Hepatocyte (in vitro differentiated cells): ENCODE data around the gene LTB4R2. TPM values are rescaled to one million over a fixed set of nuclear protein-coding genes. Genes with fewer than 3 reads are reported as not detected.
A peak's percentile ranks its signal among the peaks of the same experiment; 100 is the strongest.

ENCODE experiments used
- DNase-seq: peaks from one replicate; pipeline ENCODE4 v3.0.0-alpha.2; 2016; ENCODE audit warnings: low spot score
- H2AFZ ChIP-seq: fragments of 200-600 bp; sonication (generic); 2 replicates; pipeline ENCODE4 v1.6.0; 2016; ENCODE audit warnings: antibody characterized with exemption, mild to moderate bottlenecking
- H3K27ac ChIP-seq: fragments of 200-600 bp; sonication (generic); 2 replicates; pipeline ENCODE4 v1.5.1; 2016; ENCODE audit warnings: mild to moderate bottlenecking
- H3K27me3 ChIP-seq: fragments of 200-600 bp; sonication (generic); 2 replicates; pipeline ENCODE4 v1.6.1; 2016
- H3K36me3 ChIP-seq: fragments of 200-600 bp; sonication (generic); replicated peaks from 2 replicates; pipeline ENCODE4 v1.5.1; 2016; ENCODE audit warnings: low read depth; ENCODE audit not compliant: insufficient read depth
- H3K4me1 ChIP-seq: fragments of 200-600 bp; sonication (generic); 2 replicates; pipeline ENCODE4 v1.5.1; 2016; ENCODE audit warnings: mild to moderate bottlenecking, moderate library complexity; ENCODE audit not compliant: insufficient read depth
- H3K4me2 ChIP-seq: fragments of 200-600 bp; sonication (generic); 2 replicates; pipeline ENCODE4 v1.6.0; 2016
- H3K4me3 ChIP-seq: fragments of 200-600 bp; sonication (generic); 2 replicates; pipeline ENCODE4 v1.5.1; 2016; ENCODE audit warnings: mild to moderate bottlenecking
- H3K79me2 ChIP-seq: fragments of 200-600 bp; sonication (generic); 2 replicates; pipeline ENCODE4 v1.6.0; 2017; ENCODE audit warnings: mild to moderate bottlenecking
- H3K9me2 ChIP-seq: fragments of 200-600 bp; sonication (generic); replicated peaks from 2 replicates; pipeline ENCODE4 v1.6.0; 2017; ENCODE audit warnings: mild to moderate bottlenecking; ENCODE audit not compliant: insufficient read depth
- H3K9me3 ChIP-seq: fragments of 200-600 bp; sonication (generic); 2 replicates; pipeline ENCODE4 v1.5.1; 2016; ENCODE audit warnings: low read depth, mild to moderate bottlenecking
- H4K20me1 ChIP-seq: fragments of 200-600 bp; sonication (generic); 2 replicates; pipeline ENCODE4 v1.6.0; 2016; ENCODE audit warnings: mild to moderate bottlenecking; ENCODE audit not compliant: insufficient read depth, poor library complexity, severe bottlenecking
- EZH2 ChIP-seq: fragments of 200-600 bp; sonication (generic); IDR thresholded peaks from 2 replicates; pipeline ENCODE4 v1.6.1; 2016; ENCODE audit warnings: antibody characterized with exemption, mild to moderate bottlenecking, borderline replicate concordance
- EZH2phosphoT487 ChIP-seq: fragments of 200-600 bp; sonication (generic); IDR thresholded peaks from one replicate; pipeline ENCODE4 v1.6.1; 2018; ENCODE audit warnings: antibody characterized with exemption, mild to moderate bottlenecking, low read depth, moderate library complexity; ENCODE audit not compliant: unreplicated experiment, severe bottlenecking
- WGBS: methylation state at CpG from one replicate; pipeline ENCODE4 v1.1.6; 2016; ENCODE audit warnings: low lambda C conversion rate; ENCODE audit errors: missing lambda C conversion rate; 5-methylcytosine and 5-hydroxymethylcytosine counted together
- polyA plus RNA-seq: library from polyadenylated mRNA; unstranded; fragments of >200 nt; fragmentation: Nextera tagmentation; extraction: Ambion mirVana; gene quantifications from 2 replicates; pipeline ENCODE4 v1.2.1, GENCODE V29; 2016
- total RNA-seq: library from RNA; depleted of rRNA; stranded (reverse); fragments of >200 nt; gene quantifications from 2 replicates; pipeline ENCODE4 v1.2.3, GENCODE V29; 2014
- TF ChIP-seq, protein P1 (sequence below): fragments of 200-600 bp; sonication (generic); IDR thresholded peaks from 2 replicates; pipeline ENCODE4 v1.5.1; 2016; ENCODE audit warnings: antibody characterized with exemption, mild to moderate bottlenecking; ENCODE audit not compliant: poor library complexity

LTB4R2 gene
- total and polyA plus RNA-seq, 2 experiments from 2014 or later, result 0.92 to 3.6 TPM

DNA sequence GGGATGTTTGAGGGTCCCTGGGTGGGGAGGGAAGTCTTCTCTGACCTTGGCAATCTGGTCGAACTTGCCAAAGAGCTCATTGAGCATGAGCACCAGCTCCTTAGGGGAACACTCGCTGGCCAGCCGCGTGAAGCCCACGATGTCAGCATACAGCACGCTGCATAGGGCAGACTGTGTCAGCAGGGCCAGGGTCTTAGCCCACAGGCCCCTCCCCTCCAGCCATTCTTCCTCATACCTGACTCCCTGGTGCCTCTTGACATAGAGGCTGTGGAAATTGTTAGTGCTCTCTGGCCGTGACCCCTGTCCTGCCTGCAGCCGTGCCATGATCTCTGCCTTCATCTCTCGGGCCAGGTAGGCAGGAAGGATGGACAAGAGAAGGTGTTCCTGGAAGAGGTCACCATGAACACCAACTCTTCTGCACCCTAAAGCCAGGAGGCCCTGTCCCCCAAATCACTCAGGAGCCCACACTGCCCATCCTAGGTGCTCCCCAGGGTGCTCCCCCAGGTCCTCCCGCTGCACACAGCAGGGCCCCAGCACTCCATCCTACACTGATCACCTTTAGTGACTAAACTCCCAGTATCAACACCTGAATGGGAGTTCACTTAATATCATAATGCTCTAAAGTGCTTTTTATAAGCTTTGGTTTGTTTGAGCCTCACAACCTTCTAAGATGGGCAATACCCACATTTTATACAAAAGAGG lies 21.2 kb downstream of the LTB4R2 start:
- Histone ChIP-seq H3K27ac (no peak overlapping the region), H3K4me1 (peaks cover 27% of the 10 kb centered on the region), H4K20me1 (no peaks in the 10 kb centered on the region), H3K4me3 (no peak overlapping the region), H3K27me3 (peaks cover 29% of the 10 kb centered on the region), H3K9me2 (no peaks in the 10 kb centered on the region), H3K79me2 (no peaks in the 10 kb centered on the region), H3K4me2 (no peak overlapping the region), H2AFZ (no peak overlapping the region), H3K36me3 (no peaks in the 10 kb centered on the region), H3K9me3 (no peaks in the 10 kb centered on the region)
- TF ChIP-seq EZH2phosphoT487, result no peak
- TF ChIP-seq, protein P1, sequence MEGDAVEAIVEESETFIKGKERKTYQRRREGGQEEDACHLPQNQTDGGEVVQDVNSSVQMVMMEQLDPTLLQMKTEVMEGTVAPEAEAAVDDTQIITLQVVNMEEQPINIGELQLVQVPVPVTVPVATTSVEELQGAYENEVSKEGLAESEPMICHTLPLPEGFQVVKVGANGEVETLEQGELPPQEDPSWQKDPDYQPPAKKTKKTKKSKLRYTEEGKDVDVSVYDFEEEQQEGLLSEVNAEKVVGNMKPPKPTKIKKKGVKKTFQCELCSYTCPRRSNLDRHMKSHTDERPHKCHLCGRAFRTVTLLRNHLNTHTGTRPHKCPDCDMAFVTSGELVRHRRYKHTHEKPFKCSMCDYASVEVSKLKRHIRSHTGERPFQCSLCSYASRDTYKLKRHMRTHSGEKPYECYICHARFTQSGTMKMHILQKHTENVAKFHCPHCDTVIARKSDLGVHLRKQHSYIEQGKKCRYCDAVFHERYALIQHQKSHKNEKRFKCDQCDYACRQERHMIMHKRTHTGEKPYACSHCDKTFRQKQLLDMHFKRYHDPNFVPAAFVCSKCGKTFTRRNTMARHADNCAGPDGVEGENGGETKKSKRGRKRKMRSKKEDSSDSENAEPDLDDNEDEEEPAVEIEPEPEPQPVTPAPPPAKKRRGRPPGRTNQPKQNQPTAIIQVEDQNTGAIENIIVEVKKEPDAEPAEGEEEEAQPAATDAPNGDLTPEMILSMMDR, result no peak
- TF ChIP-seq EZH2, result no peak
- DNase-seq, result no peak
- 88% methylated on average over 10 of the region's 10 CpGs for WGBS

DNA sequence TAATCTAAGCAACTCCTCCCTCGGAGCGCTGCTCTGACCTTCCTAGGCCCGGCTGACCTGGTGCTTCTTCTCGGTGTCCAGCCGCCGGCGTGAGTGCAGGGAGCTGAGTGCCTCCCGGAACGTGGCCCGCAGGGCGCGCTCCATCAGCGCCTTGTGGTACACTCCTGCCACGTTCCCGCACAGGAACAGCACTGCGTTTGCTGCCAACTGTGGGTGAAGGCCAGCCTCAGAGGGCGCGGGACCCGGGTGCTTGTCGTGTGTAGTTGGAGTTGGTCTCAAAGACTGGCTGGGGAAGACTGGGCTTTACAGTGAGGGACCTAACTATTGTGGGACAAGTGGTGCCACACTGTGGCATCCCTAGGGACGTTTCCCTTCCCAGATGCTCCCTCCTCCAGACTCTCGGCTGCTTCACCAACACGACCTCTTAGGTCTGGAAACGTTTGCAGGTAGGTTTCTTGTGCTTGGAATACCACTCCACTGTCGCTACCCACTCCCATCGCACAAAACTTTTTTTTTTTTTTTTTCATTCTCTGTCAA lies 21.9 kb downstream of the LTB4R2 start:
- Histone ChIP-seq H3K27ac (no peak overlapping the region), H3K36me3 (no peaks in the 10 kb centered on the region), H3K4me2 (peak overlapping the region; percentile 90), H3K79me2 (no peaks in the 10 kb centered on the region), H2AFZ (no peak overlapping the region), H3K9me3 (no peaks in the 10 kb centered on the region), H3K4me3 (no peak overlapping the region), H4K20me1 (no peaks in the 10 kb centered on the region), H3K27me3 (peaks cover 36% of the 10 kb centered on the region), H3K4me1 (peaks cover 27% of the 10 kb centered on the region), H3K9me2 (no peaks in the 10 kb centered on the region)
- TF ChIP-seq EZH2, result no peak
- TF ChIP-seq, protein P1, result no peak
- TF ChIP-seq EZH2phosphoT487, result no peak
- no peak for DNase-seq
- WGBS, result 72% methylated on average over 26 of the region's 26 CpGs

DNA sequence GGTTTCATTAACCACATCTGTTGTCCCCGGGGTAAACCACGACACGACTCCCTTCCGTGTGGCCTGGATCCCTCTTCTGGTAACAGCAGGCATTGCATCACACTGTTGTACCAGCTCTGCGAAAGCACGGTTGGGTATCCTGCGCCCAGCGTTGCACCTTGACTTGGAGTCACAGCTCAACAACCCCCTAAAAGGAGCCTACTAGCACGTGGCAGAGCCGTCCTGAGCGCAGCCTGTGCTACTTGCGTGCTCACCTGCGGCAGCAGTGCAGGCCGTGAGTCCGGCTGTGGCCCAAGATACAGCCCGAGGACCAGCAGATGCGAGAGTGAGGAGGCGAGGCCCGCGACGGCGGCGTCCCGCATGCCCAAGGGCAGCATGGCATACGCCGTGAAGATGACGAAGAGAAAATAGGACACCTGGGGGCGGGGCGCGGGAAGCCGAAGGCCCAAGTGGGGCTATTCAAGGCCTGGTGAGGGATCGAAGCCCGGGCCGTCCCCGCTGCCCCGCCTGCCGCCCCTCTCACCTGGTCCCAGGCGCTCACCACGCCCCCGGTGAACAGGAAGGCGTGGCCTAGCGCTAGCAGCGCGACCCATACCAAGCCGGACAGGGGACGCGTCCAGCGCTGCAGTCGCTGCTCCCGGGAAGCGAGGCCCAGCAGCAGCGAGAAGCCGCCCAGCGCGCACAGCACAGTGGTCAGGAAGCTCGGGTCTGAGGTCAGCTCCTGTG lies 22.5 kb downstream of the LTB4R2 start:
- H3K4me3 ChIP-seq, result peak overlapping the region; percentile 24
- WGBS, result 6% methylated on average over 41 of the region's 56 CpGs

More for the DNA sequence above, 22.5 kb downstream of the LTB4R2 start:
- H3K4me1 ChIP-seq, result peaks cover 27% of the 10 kb centered on the region
- no peak overlapping the region for H3K27ac ChIP-seq
- H2AFZ ChIP-seq, result peak overlapping the region; percentile 77
- no peaks in the 10 kb centered on the region for H3K9me2 ChIP-seq
- H4K20me1 ChIP-seq, result no peaks in the 10 kb centered on the region
- DNase-seq, result peak; percentile 85
- no peaks in the 10 kb centered on the region for H3K36me3 ChIP-seq
- H3K4me2 ChIP-seq, result peak overlapping the region; percentile 90
- TF ChIP-seq, protein P1, result peak; percentile 60
- TF ChIP-seq EZH2, result no peak
- H3K27me3 ChIP-seq, result peaks cover 39% of the 10 kb centered on the region
- no peaks in the 10 kb centered on the region for H3K9me3 ChIP-seq
- H3K79me2 ChIP-seq, result no peaks in the 10 kb centered on the region
